K562 (cell line): ENCODE data around the gene PRSS27. TPM values are rescaled to one million over a fixed set of nuclear protein-coding genes. Genes with fewer than 3 reads are reported as not detected.

ENCODE experiments used
- FOSL1 ChIP-seq: fragments of 200-800 bp; sonication (Bioruptor generic); conservative IDR thresholded peaks from 2 replicates; pipeline ENCODE4 v1.6.1; 2016; ENCODE audit warnings: missing genetic modification characterization, missing compliant biosample characterization
- GTF2A2 ChIP-seq: IDR thresholded peaks from 2 replicates; pipeline ENCODE4 v1.6.1; 2016; ENCODE audit warnings: mild to moderate bottlenecking, missing genetic modification characterization, missing compliant biosample characterization
- KLF16 ChIP-seq: IDR thresholded peaks from 2 replicates; pipeline ENCODE4 v1.6.1; 2016; ENCODE audit warnings: antibody characterized with exemption
- MTA1 ChIP-seq: fragments of 450-650 bp; IDR thresholded peaks from 2 replicates; pipeline ENCODE4 v1.6.1; 2017; ENCODE audit warnings: borderline replicate concordance
- NFATC3 ChIP-seq: fragments of 450-650 bp; IDR thresholded peaks from 2 replicates; pipeline ENCODE4 v1.6.1; 2017; ENCODE audit warnings: mild to moderate bottlenecking
- NR2C2 ChIP-seq, 2 experiments: fragments of 200-800 bp in 1 of 2; sonication (Bioruptor generic) in 1 of 2; sonication (generic) in 1 of 2; formaldehyde crosslinking in 1 of 2; IDR thresholded peaks; 2 replicates each; pipeline versions ENCODE4 v1.6.1 to v1.8.0; 2016 to 2022; ENCODE audit warnings: mild to moderate bottlenecking in 1 of 2, missing compliant biosample characterization in 1 of 2, missing genetic modification characterization in 1 of 2, missing genetic modification reagents in 1 of 2
- NR4A1 ChIP-seq, 2 experiments: fragments of 250-450 bp in 1 of 2; fragments of 450-650 bp in 1 of 2; sonication (Bioruptor Pico) in 1 of 2; IDR thresholded peaks; 2 replicates each; pipeline versions ENCODE4 v1.4.0 to v1.6.1; 2016 to 2020; ENCODE audit warnings: mild to moderate bottlenecking in 2 of 2, missing compliant biosample characterization in 1 of 2, missing genetic modification characterization in 1 of 2, moderate library complexity in 1 of 2
- PATZ1 ChIP-seq: fragments of 250-450 bp; sonication (Bioruptor Pico); IDR thresholded peaks from 2 replicates; pipeline ENCODE4 v1.5.0; 2020; ENCODE audit warnings: mild to moderate bottlenecking, borderline replicate concordance
- ZC3H11A ChIP-seq: IDR thresholded peaks from 2 replicates; pipeline ENCODE4 v1.6.1; 2012; ENCODE audit warnings: low read depth, low read length, improper control_type of control experiment
- polyA plus RNA-seq, 8 experiments: library from polyadenylated mRNA; depleted of rRNA in 4 of 8; stranded (reverse) in 5 of 8; unstranded in 3 of 8; fragments of >200 nt; fragmentation: Nextera tagmentation in 2 of 8; fragmentation: Illumina TruSeq in 1 of 8; extraction: Ambion mirVana in 2 of 8; extraction: Trizol in 1 of 8; gene quantifications; 2 replicates each; pipeline versions ENCODE4 v1.2.1 to v1.2.3, GENCODE V29; 2011 to 2014; ENCODE audit warnings: inconsistent platforms in 1 of 8, missing spikeins in 1 of 8
- total RNA-seq, 7 experiments: library from RNA; depleted of rRNA in 6 of 7; stranded (reverse); fragments of >200 nt in 6 of 7; fragmentation: Illumina TruSeq in 2 of 7; extraction: Trizol in 2 of 7; gene quantifications; 2 replicates each; pipeline versions ENCODE4 v1.2.1 to v1.2.3, GENCODE V29; 2011 to 2021; ENCODE audit warnings: low replicate concordance in 1 of 7
- TF ChIP-seq, protein P1 (sequence below): fragments of 450-650 bp; IDR thresholded peaks from 2 replicates; pipeline ENCODE4 v1.6.1; 2018; ENCODE audit not compliant: partially characterized antibody
- TF ChIP-seq, protein P2 (sequence below), 2 experiments: fragments of 450-650 bp in 1 of 2; sonication (generic) in 1 of 2; formaldehyde crosslinking in 1 of 2; IDR thresholded peaks in 1 of 2; conservative IDR thresholded peaks in 1 of 2; 2 replicates each; pipeline versions ENCODE4 v1.6.1 to v1.8.1; 2016 to 2023; ENCODE audit warnings: mild to moderate bottlenecking in 2 of 2, moderate library complexity in 2 of 2, inconsistent platforms in 1 of 2, missing genetic modification reagents in 1 of 2
- TF ChIP-seq, protein P3 (sequence below): fragments of 200-800 bp; sonication (Bioruptor generic); IDR thresholded peaks from 2 replicates; pipeline ENCODE4 v1.6.1; 2017; ENCODE audit warnings: missing genetic modification characterization, missing compliant biosample characterization
- TF ChIP-seq, protein P4 (sequence below): fragments of 250-450 bp; sonication (Bioruptor Pico); IDR thresholded peaks from 2 replicates; pipeline ENCODE4 v1.4.0; 2020

PRSS27 gene
- total and polyA plus RNA-seq, 9 of the 15 experiments (the other 6 are each of a cell fraction or from before 2014, with no cell fraction given) = 0.09 to 0.20 (median 0.17) TPM; not detected in 5

GRCh38 chr16:2720719-2721633 is 952 bp upstream of the PRSS27 start (continued):
- TF ChIP-seq, protein P1, sequence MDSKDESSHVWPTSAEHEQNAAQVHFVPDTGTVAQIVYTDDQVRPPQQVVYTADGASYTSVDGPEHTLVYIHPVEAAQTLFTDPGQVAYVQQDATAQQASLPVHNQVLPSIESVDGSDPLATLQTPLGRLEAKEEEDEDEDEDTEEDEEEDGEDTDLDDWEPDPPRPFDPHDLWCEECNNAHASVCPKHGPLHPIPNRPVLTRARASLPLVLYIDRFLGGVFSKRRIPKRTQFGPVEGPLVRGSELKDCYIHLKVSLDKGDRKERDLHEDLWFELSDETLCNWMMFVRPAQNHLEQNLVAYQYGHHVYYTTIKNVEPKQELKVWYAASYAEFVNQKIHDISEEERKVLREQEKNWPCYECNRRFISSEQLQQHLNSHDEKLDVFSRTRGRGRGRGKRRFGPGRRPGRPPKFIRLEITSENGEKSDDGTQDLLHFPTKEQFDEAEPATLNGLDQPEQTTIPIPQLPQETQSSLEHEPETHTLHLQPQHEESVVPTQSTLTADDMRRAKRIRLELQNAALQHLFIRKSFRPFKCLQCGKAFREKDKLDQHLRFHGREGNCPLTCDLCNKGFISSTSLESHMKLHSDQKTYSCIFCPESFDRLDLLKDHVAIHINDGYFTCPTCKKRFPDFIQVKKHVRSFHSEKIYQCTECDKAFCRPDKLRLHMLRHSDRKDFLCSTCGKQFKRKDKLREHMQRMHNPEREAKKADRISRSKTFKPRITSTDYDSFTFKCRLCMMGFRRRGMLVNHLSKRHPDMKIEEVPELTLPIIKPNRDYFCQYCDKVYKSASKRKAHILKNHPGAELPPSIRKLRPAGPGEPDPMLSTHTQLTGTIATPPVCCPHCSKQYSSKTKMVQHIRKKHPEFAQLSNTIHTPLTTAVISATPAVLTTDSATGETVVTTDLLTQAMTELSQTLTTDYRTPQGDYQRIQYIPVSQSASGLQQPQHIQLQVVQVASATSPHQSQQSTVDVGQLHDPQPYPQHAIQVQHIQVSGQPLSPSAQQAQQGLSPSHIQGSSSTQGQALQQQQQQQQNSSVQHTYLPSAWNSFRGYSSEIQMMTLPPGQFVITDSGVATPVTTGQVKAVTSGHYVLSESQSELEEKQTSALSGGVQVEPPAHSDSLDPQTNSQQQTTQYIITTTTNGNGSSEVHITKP = no peak
- TF ChIP-seq PATZ1 (no peak), MTA1 (no peak), GTF2A2 (tag) (no peak), ZC3H11A (no peak), NR4A1 (CRISPR knock-in tag; IDR thresholded peaks at IDR 0.05) (no peak), NR4A1 (tag; IDR thresholded peaks at IDR 0.05) (no peak), KLF16 (no peak), NR2C2 (CRISPR knock-in tag; IDR thresholded peaks at IDR 0.05) (no peak), NR2C2 (tag; IDR thresholded peaks at IDR 0.05) (peak; percentile 82), FOSL1 (tag) (peak; percentile 64), NFATC3 (no peak)
- TF ChIP-seq, protein P2, sequence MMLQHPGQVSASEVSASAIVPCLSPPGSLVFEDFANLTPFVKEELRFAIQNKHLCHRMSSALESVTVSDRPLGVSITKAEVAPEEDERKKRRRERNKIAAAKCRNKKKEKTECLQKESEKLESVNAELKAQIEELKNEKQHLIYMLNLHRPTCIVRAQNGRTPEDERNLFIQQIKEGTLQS (IDR thresholded peaks at IDR 0.05) = peak; percentile 44; the same call in 1 of the 2 replicates
- TF ChIP-seq, protein P2 (CRISPR knock-in tag; conservative IDR thresholded peaks at IDR 0.05) = no peak
- TF ChIP-seq, protein P3, sequence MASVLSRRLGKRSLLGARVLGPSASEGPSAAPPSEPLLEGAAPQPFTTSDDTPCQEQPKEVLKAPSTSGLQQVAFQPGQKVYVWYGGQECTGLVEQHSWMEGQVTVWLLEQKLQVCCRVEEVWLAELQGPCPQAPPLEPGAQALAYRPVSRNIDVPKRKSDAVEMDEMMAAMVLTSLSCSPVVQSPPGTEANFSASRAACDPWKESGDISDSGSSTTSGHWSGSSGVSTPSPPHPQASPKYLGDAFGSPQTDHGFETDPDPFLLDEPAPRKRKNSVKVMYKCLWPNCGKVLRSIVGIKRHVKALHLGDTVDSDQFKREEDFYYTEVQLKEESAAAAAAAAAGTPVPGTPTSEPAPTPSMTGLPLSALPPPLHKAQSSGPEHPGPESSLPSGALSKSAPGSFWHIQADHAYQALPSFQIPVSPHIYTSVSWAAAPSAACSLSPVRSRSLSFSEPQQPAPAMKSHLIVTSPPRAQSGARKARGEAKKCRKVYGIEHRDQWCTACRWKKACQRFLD (CRISPR knock-in tag) = 0 out of 2 replicates have a peak, but pooled peaks have one; percentile 38
- TF ChIP-seq, protein P4, sequence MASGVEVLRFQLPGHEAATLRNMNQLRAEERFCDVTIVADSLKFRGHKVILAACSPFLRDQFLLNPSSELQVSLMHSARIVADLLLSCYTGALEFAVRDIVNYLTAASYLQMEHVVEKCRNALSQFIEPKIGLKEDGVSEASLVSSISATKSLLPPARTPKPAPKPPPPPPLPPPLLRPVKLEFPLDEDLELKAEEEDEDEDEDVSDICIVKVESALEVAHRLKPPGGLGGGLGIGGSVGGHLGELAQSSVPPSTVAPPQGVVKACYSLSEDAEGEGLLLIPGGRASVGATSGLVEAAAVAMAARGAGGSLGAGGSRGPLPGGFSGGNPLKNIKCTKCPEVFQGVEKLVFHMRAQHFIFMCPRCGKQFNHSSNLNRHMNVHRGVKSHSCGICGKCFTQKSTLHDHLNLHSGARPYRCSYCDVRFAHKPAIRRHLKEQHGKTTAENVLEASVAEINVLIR (CRISPR knock-in tag) = peak; percentile 82
